Sigmoid colon (tissue), 4 donors: ENCODE data around the gene TATDN2.

ENCODE experiments used
- EP300 ChIP-seq, 4 donors: sonication (generic); formaldehyde crosslinking; IDR thresholded peaks; one replicate each; pipeline ENCODE4 v1.6.1; 2017; ENCODE audit warnings: antibody characterized with exemption in 4 of 4
- POLR2A ChIP-seq, 2 donors: fragments of 450-650 bp; IDR thresholded peaks; one replicate each; pipeline ENCODE4 v1.6.1; 2016; ENCODE audit warnings: antibody characterized with exemption in 2 of 2, mild to moderate bottlenecking in 2 of 2, moderate library complexity in 2 of 2
- POLR2AphosphoS5 ChIP-seq, 4 donors: sonication (generic); formaldehyde crosslinking; IDR thresholded peaks; one replicate each; pipeline ENCODE4 v1.6.1; 2017; ENCODE audit warnings: antibody characterized with exemption in 4 of 4
- TF ChIP-seq, protein P1 (sequence below), 4 experiments: fragments of 450-650 bp in 3 of 4; fragments of 200-600 bp in 1 of 4; IDR thresholded peaks; one replicate each; pipeline ENCODE4 v1.5.1; 2016 to 2019; ENCODE audit warnings: antibody characterized with exemption in 4 of 4, mild to moderate bottlenecking in 3 of 4, moderate library complexity in 2 of 4

DNA sequence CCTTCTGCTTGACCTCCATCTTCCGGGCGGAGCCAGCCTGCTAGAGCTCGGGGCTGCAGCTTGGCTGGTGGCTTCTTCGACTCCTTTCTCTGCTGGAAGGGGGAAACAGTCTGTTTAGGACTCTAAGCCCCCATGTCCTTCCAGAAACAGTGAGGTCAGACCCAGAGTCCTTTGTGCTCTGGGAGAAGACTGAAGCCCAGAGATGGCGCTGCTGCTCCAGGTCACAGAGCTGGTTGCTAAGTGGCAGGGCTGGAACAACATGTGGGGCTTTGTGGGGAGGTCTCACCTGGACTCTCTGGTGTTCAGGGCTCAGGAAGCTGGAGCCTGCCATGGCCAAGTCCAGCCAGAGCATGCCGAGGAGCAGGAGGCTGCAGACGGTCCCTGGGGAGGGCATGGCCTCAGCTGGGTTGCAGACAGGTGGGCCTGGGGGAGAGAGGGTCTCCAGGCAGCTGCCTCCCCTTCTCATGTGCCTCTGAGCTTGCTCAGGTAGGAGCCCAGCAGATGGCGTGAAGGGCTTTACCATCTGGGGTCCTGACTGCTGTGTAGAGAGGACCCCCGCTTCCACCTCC lies 41.6 kb downstream of the TATDN2 start:
- TF ChIP-seq, protein P1, sequence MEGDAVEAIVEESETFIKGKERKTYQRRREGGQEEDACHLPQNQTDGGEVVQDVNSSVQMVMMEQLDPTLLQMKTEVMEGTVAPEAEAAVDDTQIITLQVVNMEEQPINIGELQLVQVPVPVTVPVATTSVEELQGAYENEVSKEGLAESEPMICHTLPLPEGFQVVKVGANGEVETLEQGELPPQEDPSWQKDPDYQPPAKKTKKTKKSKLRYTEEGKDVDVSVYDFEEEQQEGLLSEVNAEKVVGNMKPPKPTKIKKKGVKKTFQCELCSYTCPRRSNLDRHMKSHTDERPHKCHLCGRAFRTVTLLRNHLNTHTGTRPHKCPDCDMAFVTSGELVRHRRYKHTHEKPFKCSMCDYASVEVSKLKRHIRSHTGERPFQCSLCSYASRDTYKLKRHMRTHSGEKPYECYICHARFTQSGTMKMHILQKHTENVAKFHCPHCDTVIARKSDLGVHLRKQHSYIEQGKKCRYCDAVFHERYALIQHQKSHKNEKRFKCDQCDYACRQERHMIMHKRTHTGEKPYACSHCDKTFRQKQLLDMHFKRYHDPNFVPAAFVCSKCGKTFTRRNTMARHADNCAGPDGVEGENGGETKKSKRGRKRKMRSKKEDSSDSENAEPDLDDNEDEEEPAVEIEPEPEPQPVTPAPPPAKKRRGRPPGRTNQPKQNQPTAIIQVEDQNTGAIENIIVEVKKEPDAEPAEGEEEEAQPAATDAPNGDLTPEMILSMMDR (IDR thresholded peaks at IDR 0.05), result no peak
- TF ChIP-seq POLR2A (IDR thresholded peaks at IDR 0.05), result no peak
- no peak for TF ChIP-seq POLR2AphosphoS5 (IDR thresholded peaks at IDR 0.05)
- TF ChIP-seq EP300 (IDR thresholded peaks at IDR 0.05), result no peak
